Kidney (tissue), 14 donors: Measurements from ENCODE around the gene OR10G3. TPM values are rescaled to one million over a fixed set of nuclear protein-coding genes. Genes with fewer than 3 reads are reported as not detected.

Experiments
- DNase-seq, 5 donors: peaks; one replicate each; pipeline ENCODE4 v3.0.0-alpha.2; 2013 to 2020
- FAIRE-seq: peaks from 2 replicates; lab custom pipeline; 2012; peaks lifted over from hg19 to GRCh38; lab: Jason Lieb, UNC
- H3K27ac ChIP-seq, 2 donors: one replicate each; pipeline ENCODE4 v1.7.0; 2013; ENCODE audit warnings: low read depth in 2 of 2, low read length in 2 of 2, inconsistent platforms in 1 of 2
- H3K27me3 ChIP-seq: one replicate; pipeline ENCODE4 v1.7.1; 2013; ENCODE audit warnings: low read length, inconsistent platforms; ENCODE audit not compliant: control insufficient read depth, insufficient read depth
- H3K36me3 ChIP-seq, 3 donors: one replicate each; pipeline versions ENCODE4 v1.7.0 to v1.7.1; 2013; ENCODE audit warnings: low read length in 3 of 3, control low read depth in 1 of 3, inconsistent platforms in 1 of 3; ENCODE audit not compliant: insufficient read depth in 3 of 3, control insufficient read depth in 2 of 3
- H3K4me1 ChIP-seq, 3 donors: one replicate each; pipeline versions ENCODE4 v1.7.0 to v1.7.1; 2013; ENCODE audit warnings: low read length in 3 of 3, inconsistent platforms in 1 of 3, low read depth in 1 of 3; ENCODE audit not compliant: control insufficient read depth in 2 of 3, insufficient read depth in 2 of 3
- H3K4me3 ChIP-seq, 3 donors: one replicate each; pipeline versions ENCODE4 v1.7.0 to v1.8.1; 2013; ENCODE audit warnings: low read length in 3 of 3, control low read depth in 1 of 3, inconsistent platforms in 1 of 3
- H3K9ac ChIP-seq, 3 donors: one replicate each; pipeline versions ENCODE4 v1.7.0 to v1.7.1; 2013; ENCODE audit warnings: low read length in 3 of 3, control low read depth in 1 of 3, inconsistent platforms in 1 of 3
- H3K9me3 ChIP-seq, 3 donors: one replicate each; pipeline versions ENCODE4 v1.7.0 to v1.7.1; 2013; ENCODE audit warnings: low read length in 3 of 3, control low read depth in 1 of 3, inconsistent platforms in 1 of 3; ENCODE audit not compliant: control insufficient read depth in 2 of 3, insufficient read depth in 1 of 3
- intact Hi-C: fragments of 100-400 bp; cut with DNase I; formaldehyde crosslinking; loops from one replicate; pipeline ENCODE4 v1.11.1; 2022
- polyA plus RNA-seq: library from polyadenylated mRNA; stranded (reverse); fragments of 350-450 nt; fragmentation: Illumina TruSeq; extraction: RNeasy Lipid Tissue Mini Kit (QIAGEN cat#74804); gene quantifications from one replicate; pipeline ENCODE4 v1.2.3, GENCODE V29; 2014; ENCODE audit warnings: low read depth, low replicate concordance; ENCODE audit not compliant: insufficient read depth
- total RNA-seq: library from RNA; stranded (reverse); fragmentation: NEBNext Ultra II Directional; extraction: Animal tissue kit (Norgen Biotek cat#: 25700); gene quantifications from one replicate; pipeline ENCODE4 v1.2.1, GENCODE V29; 2021
- TF ChIP-seq, protein P1 (sequence below): IDR thresholded peaks from 3 replicates; pipeline ENCODE4 v1.5.1; 2012; ENCODE audit warnings: mild to moderate bottlenecking, moderate library complexity, borderline replicate concordance; ENCODE audit not compliant: insufficient read depth; ENCODE audit errors: extremely low read depth
- donor health status: control.
- donor health status: control.
- donor health status: control.
- donor health status: control.
- donor health status: control.
- donor health status: DM: yes; HTN: yes; CAD: no.
- donor health status: Normal renal cell carcinoma (clear cell type).

The OR10G3 gene
- total and polyA plus RNA-seq, 2 donors from 2014 or later = not detected

DNA sequence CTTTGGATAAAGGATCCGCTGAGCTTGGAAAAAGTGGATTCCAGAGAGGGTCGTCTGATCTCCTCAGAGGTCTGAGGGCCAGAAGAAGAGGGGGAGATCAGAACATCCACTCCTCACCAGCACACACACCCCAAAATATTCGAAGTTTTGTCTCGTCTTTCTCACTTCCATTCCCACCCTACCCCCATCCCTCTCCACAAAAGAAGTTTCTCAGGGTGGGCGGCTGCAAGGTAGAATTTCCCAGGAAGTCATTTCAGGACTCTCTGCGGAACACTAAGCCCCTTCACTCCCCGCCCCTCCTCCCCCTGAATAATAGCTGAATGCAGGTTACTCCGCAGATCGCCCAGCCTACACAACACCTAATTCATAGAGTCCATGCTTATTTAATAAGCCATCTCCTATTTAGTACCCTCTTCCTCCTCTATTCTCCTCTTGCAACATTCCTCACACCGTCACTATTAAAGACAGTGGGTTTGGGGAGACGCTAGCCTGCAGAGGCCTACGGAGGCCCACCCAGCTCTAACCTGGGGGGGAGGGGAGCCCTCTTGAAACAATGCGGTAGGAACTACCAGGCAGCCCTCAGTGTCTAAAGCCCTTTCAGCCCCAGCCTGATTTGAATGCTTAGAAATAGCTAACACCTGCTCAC lies 53.1 kb downstream of the OR10G3 start:
- intact Hi-C loops = no loop called here
- peak in 4 of 5 donors; percentile 77 to 91 (median 86) for DNase-seq
- H3K36me3 ChIP-seq = no peaks in the 10 kb centered on the region
- peak overlapping the region; percentile 62 to 78 (median 68) for H3K4me3 ChIP-seq
- no peaks in the 10 kb centered on the region for H3K27me3 ChIP-seq
- H3K27ac ChIP-seq = no peak overlapping the region
- no peaks in the 10 kb centered on the region for H3K4me1 ChIP-seq
- no peak for FAIRE-seq
- H3K9ac ChIP-seq = peak overlapping the region; percentile 15 to 73 (median 49)
- H3K9me3 ChIP-seq = no peaks in the 10 kb centered on the region
- TF ChIP-seq, protein P1, sequence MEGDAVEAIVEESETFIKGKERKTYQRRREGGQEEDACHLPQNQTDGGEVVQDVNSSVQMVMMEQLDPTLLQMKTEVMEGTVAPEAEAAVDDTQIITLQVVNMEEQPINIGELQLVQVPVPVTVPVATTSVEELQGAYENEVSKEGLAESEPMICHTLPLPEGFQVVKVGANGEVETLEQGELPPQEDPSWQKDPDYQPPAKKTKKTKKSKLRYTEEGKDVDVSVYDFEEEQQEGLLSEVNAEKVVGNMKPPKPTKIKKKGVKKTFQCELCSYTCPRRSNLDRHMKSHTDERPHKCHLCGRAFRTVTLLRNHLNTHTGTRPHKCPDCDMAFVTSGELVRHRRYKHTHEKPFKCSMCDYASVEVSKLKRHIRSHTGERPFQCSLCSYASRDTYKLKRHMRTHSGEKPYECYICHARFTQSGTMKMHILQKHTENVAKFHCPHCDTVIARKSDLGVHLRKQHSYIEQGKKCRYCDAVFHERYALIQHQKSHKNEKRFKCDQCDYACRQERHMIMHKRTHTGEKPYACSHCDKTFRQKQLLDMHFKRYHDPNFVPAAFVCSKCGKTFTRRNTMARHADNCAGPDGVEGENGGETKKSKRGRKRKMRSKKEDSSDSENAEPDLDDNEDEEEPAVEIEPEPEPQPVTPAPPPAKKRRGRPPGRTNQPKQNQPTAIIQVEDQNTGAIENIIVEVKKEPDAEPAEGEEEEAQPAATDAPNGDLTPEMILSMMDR = no peak

DNA sequence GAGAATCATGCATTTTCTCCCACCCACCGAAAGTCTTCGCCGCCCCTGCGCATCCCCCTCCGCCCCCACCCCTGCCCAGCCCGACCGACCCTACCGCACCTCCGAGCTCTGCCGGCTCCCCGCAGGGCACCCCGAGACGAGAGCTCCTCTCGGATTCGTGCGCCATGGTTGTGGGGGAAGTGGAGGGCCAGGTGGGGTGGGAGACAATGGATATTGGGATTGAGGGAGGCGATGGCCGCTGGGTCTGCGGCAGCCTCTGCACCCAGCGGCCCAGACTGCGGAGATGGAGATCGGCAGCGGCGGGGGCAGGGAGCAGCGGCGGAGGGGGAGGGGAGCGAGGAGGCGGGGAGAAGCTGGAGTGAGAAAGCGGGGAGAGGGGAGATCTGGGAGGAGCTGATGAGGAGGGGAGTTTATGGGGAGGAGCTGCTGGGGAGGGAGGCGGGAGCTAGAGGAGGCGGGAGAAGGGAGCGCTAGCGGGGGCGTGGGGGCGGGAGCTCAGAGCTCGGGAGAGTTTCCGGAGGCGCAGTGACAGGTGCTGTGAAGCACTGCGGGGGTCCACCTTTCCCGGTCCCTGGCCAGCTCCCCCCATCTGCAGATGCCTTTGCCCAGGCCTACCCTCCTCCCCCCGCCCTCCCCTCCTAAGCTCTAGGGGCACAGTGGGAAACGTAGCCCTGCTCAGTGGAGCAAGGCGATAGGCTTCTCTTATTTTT lies 53.8 kb downstream of the OR10G3 start, which contains the start of gene SALL2:
Gene SALL2 (minus strand): TSS at position 385 of the 710 bp plus-strand sequence. CDS start 219 bp downstream, at position 166.
- TF ChIP-seq, protein P1 = no peak
- peak within 1 kb of the TSS; percentile 49 to 73 (median 55) for H3K9ac ChIP-seq
- no peak within 1 kb of the TSS for H3K27ac ChIP-seq
- H3K36me3 ChIP-seq = no peaks in the 10 kb centered on the region
- H3K4me1 ChIP-seq = no peaks in the 10 kb centered on the region
- peak within 1 kb of the TSS; percentile 62 to 78 (median 68) for H3K4me3 ChIP-seq
- FAIRE-seq = no peak
- intact Hi-C loops = no loop called here
- H3K9me3 ChIP-seq = no peaks in the 10 kb centered on the region
- no peaks in the 10 kb centered on the region for H3K27me3 ChIP-seq
- peak; percentile 88 to 97 (median 97) for DNase-seq

DNA sequence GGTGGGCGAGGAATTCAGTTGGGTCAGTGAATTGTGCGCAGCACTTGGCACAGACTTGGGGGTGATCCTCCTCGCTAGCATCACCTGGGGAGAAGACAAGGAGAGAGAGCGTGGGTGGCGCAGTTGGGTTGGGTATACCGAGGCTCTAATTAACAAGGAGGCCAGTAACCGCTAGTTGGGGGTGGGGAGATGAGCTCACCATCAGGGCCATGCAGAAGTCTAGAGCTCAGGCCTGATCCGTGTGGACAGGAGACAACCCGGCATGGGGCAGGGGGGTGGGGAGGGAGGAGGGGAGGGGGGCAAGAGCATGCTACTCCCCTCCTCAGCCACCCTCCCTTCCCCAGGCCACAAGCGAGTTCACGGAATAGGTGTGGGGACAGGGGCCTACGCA lies 54.3 kb downstream of the OR10G3 start:
- DNase-seq (peak in 4 of 5 donors; percentile 56 to 85 (median 72)), FAIRE-seq (no peak)
- intact Hi-C loops = no loop called here
- Histone ChIP-seq H3K27me3 (no peaks in the 10 kb centered on the region), H3K9ac (peak overlapping the region in 2 of 3 donors; percentile 43 to 61), H3K9me3 (no peaks in the 10 kb centered on the region), H3K36me3 (no peaks in the 10 kb centered on the region), H3K4me1 (no peaks in the 10 kb centered on the region), H3K4me3 (peak overlapping the region; percentile 62 to 78 (median 68)), H3K27ac (no peak overlapping the region)
- TF ChIP-seq, protein P1 = no peak
